ENCODE results near the gene EML4. TPM values are rescaled to one million over a fixed set of nuclear protein-coding genes. Genes with fewer than 3 reads are reported as not detected.

EML4 gene
- total and polyA plus RNA-seq, 2 of the 13 experiments (the other 11 are each of a cell fraction or from before 2014, with no cell fraction given) = 243 to 476 TPM

- TF ChIP-seq ZBTB33 (CRISPR knock-in tag; IDR thresholded peaks at IDR 0.05) (no peak), TRIM24 (CRISPR knock-in tag; IDR thresholded peaks at IDR 0.05) (no peak), ZNF562 (CRISPR knock-in tag; IDR thresholded peaks at IDR 0.05; ENCODE audit: borderline replicate concordance) (no peak), PTBP1 (IDR thresholded peaks at IDR 0.05; ENCODE audit: low read depth, low read length, poor library complexity, severe bottlenecking) (no peak), GLI4 (CRISPR knock-in tag; IDR thresholded peaks at IDR 0.05; ENCODE audit: borderline replicate concordance) (no peak), CC2D1A (CRISPR knock-in tag; IDR thresholded peaks at IDR 0.05) (no peak), AHR (CRISPR knock-in tag; IDR thresholded peaks at IDR 0.05) (no peak), NRL (CRISPR knock-in tag; IDR thresholded peaks at IDR 0.05; ENCODE audit: borderline replicate concordance) (no peak), PCBP1 (IDR thresholded peaks at IDR 0.05; ENCODE audit: borderline replicate concordance, low read depth, low read length) (no peak), SOX6 (IDR thresholded peaks at IDR 0.05) (no peak), SOX6 (CRISPR knock-in tag; IDR thresholded peaks at IDR 0.05) (no peak), PHB2 (IDR thresholded peaks at IDR 0.05; ENCODE audit: partially characterized antibody) (no peak), STAG1 (CRISPR knock-in tag; IDR thresholded peaks at IDR 0.05) (0 out of 2 replicates have a peak, but pooled peaks have one; percentile 8), ETV6 (CRISPR knock-in tag; conservative IDR thresholded peaks at IDR 0.05) (no peak), HMGXB3 (CRISPR knock-in tag; IDR thresholded peaks at IDR 0.05; ENCODE audit: borderline replicate concordance) (no peak), GATA4 (IDR thresholded peaks at IDR 0.05; ENCODE audit: borderline replicate concordance, low read depth) (no peak)
Observed at GRCh38 chr2:42328148-42328833, 159.1 kb downstream of the EML4 start (continued).

Data from HepG2 (cell line).